ENCODE data around the gene PLCH2.
"Not testable (repeated sequence)": the region's sequence is repeated elsewhere in the genome, so short reads cannot be mapped to it uniquely, and the experiment has no call there.

The PLCH2 gene

GRCh38 chr1:2437617-2438016 is 38.5 kb upstream of the PLCH2 start:
- H3K4me3 ChIP-seq: no peak overlapping the region
- 0 out of 22 replicates have a peak overlapping the region, but pooled peaks of 1 of the 11 experiments have one; percentile 35 for H3K27ac ChIP-seq
- TF ChIP-seq Cebpa-rat (IDR thresholded peaks at IDR 0.05): no peak
- H3K9ac ChIP-seq: peak overlapping the region in 3 of 11 experiments; percentile 18 to 32 (median 19); a peak in 2 of 22 replicates
- H4K20me1 ChIP-seq: peaks cover 0 to 66% (median 2%) of the 10 kb centered on the region in 11 experiments; a peak in 11 of 22 replicates
- peaks cover 4 to 92% (median 78%) of the 10 kb centered on the region in 10 experiments; a peak in 19 of 20 replicates for H3K4me1 ChIP-seq
- no peaks in the 10 kb centered on the region for H3K36me3 ChIP-seq
- H3K9me3 ChIP-seq (replicated peaks in 1 of 11): peaks cover 7 to 13% (median 10%) of the 10 kb centered on the region in 11 experiments
- peak overlapping the region in 8 of 11 experiments; percentile 74 to 92 (median 86); a peak in 16 of 22 replicates for H3K4me2 ChIP-seq
- H3K27me3 ChIP-seq: peaks cover 26 to 44% (median 36%) of the 10 kb centered on the region in 11 experiments

GRCh38 chr1:2438038-2438437 is 38.1 kb upstream of the PLCH2 start:
- H3K36me3 ChIP-seq: no peaks in the 10 kb centered on the region
- no peak overlapping the region for H3K4me3 ChIP-seq
- H4K20me1 ChIP-seq: peaks cover 0 to 66% (median 7%) of the 10 kb centered on the region in 11 experiments; a peak in 12 of 22 replicates
- H3K9ac ChIP-seq: peak overlapping the region in 5 of 11 experiments; percentile 11 to 32 (median 19); a peak in 6 of 22 replicates
- H3K27me3 ChIP-seq: peaks cover 28 to 44% (median 36%) of the 10 kb centered on the region in 11 experiments
- no peak for TF ChIP-seq Cebpa-rat (IDR thresholded peaks at IDR 0.05)
- peaks cover 7 to 13% (median 10%) of the 10 kb centered on the region in 11 experiments for H3K9me3 ChIP-seq (replicated peaks in 1 of 11)
- peak overlapping the region in 3 of 11 experiments; percentile 25 to 50 (median 35); a peak in 3 of 22 replicates for H3K27ac ChIP-seq
- H3K4me1 ChIP-seq: peaks cover 6 to 92% (median 78%) of the 10 kb centered on the region in 10 experiments; a peak in 19 of 20 replicates
- H3K4me2 ChIP-seq: peak overlapping the region; percentile 19 to 92 (median 82); a peak in 19 of 22 replicates

GRCh38 chr1:2438641-2439040 is 37.4 kb upstream of the PLCH2 start:
- Histone ChIP-seq H3K4me1 (peaks cover 12 to 94% (median 83%) of the 10 kb centered on the region in 10 experiments; a peak in 19 of 20 replicates), H3K9me3 (replicated peaks in 1 of 11) (peaks cover 7 to 13% (median 10%) of the 10 kb centered on the region in 11 experiments), H3K4me3 (no peak overlapping the region), H3K4me2 (peak overlapping the region; percentile 19 to 92 (median 82); a peak in 19 of 22 replicates), H3K27me3 (peaks cover 30 to 44% (median 36%) of the 10 kb centered on the region in 11 experiments), H3K9ac (peak overlapping the region in 5 of 11 experiments; percentile 11 to 32 (median 19); a peak in 4 of 22 replicates), H4K20me1 (peaks cover 0 to 66% (median 11%) of the 10 kb centered on the region in 11 experiments; a peak in 12 of 22 replicates), H3K27ac (peak overlapping the region in 2 of 11 experiments; percentile 35 to 50; a peak in 1 of 22 replicates), H3K36me3 (no peaks in the 10 kb centered on the region)
- no peak for TF ChIP-seq Cebpa-rat (IDR thresholded peaks at IDR 0.05)

GRCh38 chr1:2439369-2439768 is 36.7 kb upstream of the PLCH2 start:
- TF ChIP-seq Cebpa-rat (IDR thresholded peaks at IDR 0.05): no peak
- H3K9ac ChIP-seq: peak overlapping the region in 1 of 11 experiments; percentile 22; a peak in 2 of 22 replicates
- H3K4me1 ChIP-seq: peaks cover 18 to 94% (median 87%) of the 10 kb centered on the region in 10 experiments; a peak in 19 of 20 replicates
- H3K27ac ChIP-seq: no peak overlapping the region
- H3K4me2 ChIP-seq: peak overlapping the region in 10 of 11 experiments; percentile 26 to 92 (median 83); a peak in 18 of 22 replicates
- no peak overlapping the region for H3K4me3 ChIP-seq
- H3K27me3 ChIP-seq: peaks cover 30 to 44% (median 36%) of the 10 kb centered on the region in 11 experiments
- peaks cover 0 to 66% (median 17%) of the 10 kb centered on the region in 11 experiments; a peak in 12 of 22 replicates for H4K20me1 ChIP-seq
- H3K36me3 ChIP-seq: no peaks in the 10 kb centered on the region
- peaks cover 7 to 13% (median 10%) of the 10 kb centered on the region in 11 experiments for H3K9me3 ChIP-seq (replicated peaks in 1 of 11)

GRCh38 chr1:2440346-2440745 is 35.7 kb upstream of the PLCH2 start:
- not testable (repeated sequence) for H3K27ac ChIP-seq, H3K9ac ChIP-seq, H3K36me3 ChIP-seq
- Histone ChIP-seq H3K4me2 (peak overlapping the region in 6 of 11 experiments; percentile 84 to 99 (median 94); a peak in 12 of 22 replicates), H3K9me3 (replicated peaks in 1 of 11) (peaks cover 7 to 13% (median 10%) of the 10 kb centered on the region in 11 experiments), H3K27me3 (peaks cover 37 to 44% (median 40%) of the 10 kb centered on the region in 11 experiments), H4K20me1 (peaks cover 0 to 63% (median 17%) of the 10 kb centered on the region in 11 experiments; a peak in 12 of 22 replicates), H3K4me3 (0 out of 20 replicates have a peak overlapping the region, but pooled peaks of 1 of the 10 experiments have one; percentile 31), H3K4me1 (peaks cover 18 to 94% (median 90%) of the 10 kb centered on the region in 10 experiments; a peak in 19 of 20 replicates)

- peaks cover 29 to 100% (median 97%) of the 10 kb centered on the region in 10 experiments for H3K4me1 ChIP-seq
- peak overlapping the region in 8 of 11 experiments; percentile 15 to 99 (median 94); a peak in 14 of 22 replicates for H3K4me2 ChIP-seq
- peaks cover 37 to 54% (median 49%) of the 10 kb centered on the region in 11 experiments for H3K27me3 ChIP-seq
- no peaks in the 10 kb centered on the region for H3K36me3 ChIP-seq
- H3K4me3 ChIP-seq: no peak overlapping the region
- no peak overlapping the region for H3K27ac ChIP-seq
- H3K9me3 ChIP-seq (replicated peaks in 1 of 11): peaks cover 7 to 13% (median 10%) of the 10 kb centered on the region in 11 experiments
- H3K9ac ChIP-seq: no peak overlapping the region
- TF ChIP-seq Cebpa-rat (IDR thresholded peaks at IDR 0.05): no peak
- H4K20me1 ChIP-seq: peaks cover 0 to 68% (median 17%) of the 10 kb centered on the region in 11 experiments; a peak in 12 of 22 replicates
Measured at GRCh38 chr1:2441746-2442145, 34.3 kb upstream of the PLCH2 start.

GRCh38 chr1:2442661-2443060 is 33.4 kb upstream of the PLCH2 start:
- TF ChIP-seq Cebpa-rat (IDR thresholded peaks at IDR 0.05): no peak
- Histone ChIP-seq H3K36me3 (no peaks in the 10 kb centered on the region), H3K4me3 (peak overlapping the region in 1 of 10 experiments; percentile 52; a peak in 3 of 20 replicates), H3K9me3 (replicated peaks in 1 of 11) (peaks cover 7 to 13% (median 10%) of the 10 kb centered on the region in 11 experiments), H3K27ac (no peak overlapping the region), H3K4me2 (peak overlapping the region in 9 of 11 experiments; percentile 80 to 99 (median 92); a peak in 17 of 22 replicates), H4K20me1 (peaks cover 0 to 69% (median 17%) of the 10 kb centered on the region in 11 experiments; a peak in 12 of 22 replicates), H3K4me1 (peaks cover 38 to 100% (median 97%) of the 10 kb centered on the region in 10 experiments), H3K9ac (no peak overlapping the region), H3K27me3 (peaks cover 37 to 61% (median 49%) of the 10 kb centered on the region in 11 experiments)

GRCh38 chr1:2443277-2444137 is 32.6 kb upstream of the PLCH2 start:
- peak overlapping the region in 1 of 11 experiments; percentile 20; a peak in 1 of 22 replicates for H3K9ac ChIP-seq
- peaks cover 46 to 100% (median 97%) of the 10 kb centered on the region in 10 experiments for H3K4me1 ChIP-seq
- no peak for TF ChIP-seq Cebpa-rat (IDR thresholded peaks at IDR 0.05)
- peaks cover 37 to 63% (median 49%) of the 10 kb centered on the region in 11 experiments for H3K27me3 ChIP-seq
- no peaks in the 10 kb centered on the region for H3K36me3 ChIP-seq
- peak overlapping the region; percentile 30 to 59 (median 52) for H3K4me3 ChIP-seq
- H3K4me2 ChIP-seq: peak overlapping the region; percentile 79 to 99 (median 92)
- H3K27ac ChIP-seq: no peak overlapping the region
- H3K9me3 ChIP-seq (replicated peaks in 1 of 11): peaks cover 7 to 13% (median 10%) of the 10 kb centered on the region in 11 experiments
- peaks cover 0 to 71% (median 17%) of the 10 kb centered on the region in 11 experiments; a peak in 12 of 22 replicates for H4K20me1 ChIP-seq

Data from BLaER1 treated with 17β-estradiol and CSF1 and Interleukin-3, amounts not matched to agents 10 nM and 100 nM (cell line).